ENCODE measurements around the gene OSBPL8. TPM values are rescaled to one million over a fixed set of nuclear protein-coding genes. Genes with fewer than 3 reads are reported as not detected.

Gene OSBPL8
- total RNA-seq, 4 donors from 2014 or later: 15.5 to 241 (median 29.4) TPM

- in situ Hi-C loops (cut with MboI; ENCODE audit: low pct_ligation_motif_present in 1 of 4, low pct_unique_long_range_greater_than_20kb in 1 of 4, low sequenced_read_pairs in 3 of 4): loop anchor here in 3 of 4 donors (25.0 kb wide), 2 partner anchors 100 to 475 kb away; partner anchors contain the start of gene NAP1L1 (in 2 of the 3)
- intact Hi-C loops (cut with DNase I; ENCODE audit: low total_unique reads): no loop called here
- WGBS, 2 donors (ENCODE audit: low coverage in 1 of 2): 64 to 80% methylated on average over 3 of the region's 3 CpGs
- H3K9me3 ChIP-seq: no peaks in the 10 kb centered on the region
- H3K4me3 ChIP-seq: no peak overlapping the region
- H3K36me3 ChIP-seq: no peaks in the 10 kb centered on the region
- H3K27me3 ChIP-seq: peaks cover 2% of the 10 kb centered on the region
- TF ChIP-seq POLR2A (IDR thresholded peaks at IDR 0.05) (no peak), POLR2AphosphoS5 (IDR thresholded peaks at IDR 0.05) (no peak), CTCF (IDR thresholded peaks at IDR 0.05) (no peak), EP300 (IDR thresholded peaks at IDR 0.05; ENCODE audit: low read depth) (no peak)
- peaks cover 4 to 20% (median 11%) of the 10 kb centered on the region in 4 donors for H3K4me1 ChIP-seq
- no peak overlapping the region for H3K27ac ChIP-seq
- no peak for DNase-seq
Observed at GRCh38 chr12:76562130-76562529, 2.6 kb upstream of the OSBPL8 start.

- WGBS, 2 donors (ENCODE audit: low coverage in 1 of 2): 17 to 27% methylated on average over 4 to 8 of the region's 8 CpGs
- intact Hi-C loops (cut with DNase I; ENCODE audit: low total_unique reads) (no loop called here), in situ Hi-C loops (cut with MboI; ENCODE audit: low pct_ligation_motif_present in 1 of 4, low pct_unique_long_range_greater_than_20kb in 1 of 4, low sequenced_read_pairs in 3 of 4) (loop anchor here in 3 of 4 donors (25.0 kb wide), 2 partner anchors 98 to 473 kb away; partner anchors contain the start of gene NAP1L1 (in 2 of the 3))
- Histone ChIP-seq H3K9me3 (no peaks in the 10 kb centered on the region), H3K4me1 (peaks cover 4 to 34% (median 13%) of the 10 kb centered on the region in 4 donors), H3K4me3 (peak overlapping the region; percentile 33 to 87 (median 84)), H3K27ac (peak overlapping the region; percentile 91 to 94 (median 92)), H3K27me3 (peaks cover 2% of the 10 kb centered on the region), H3K36me3 (no peaks in the 10 kb centered on the region)
- TF ChIP-seq CTCF (IDR thresholded peaks at IDR 0.05) (no peak), EP300 (IDR thresholded peaks at IDR 0.05; ENCODE audit: low read depth) (no peak), POLR2A (IDR thresholded peaks at IDR 0.05) (no peak), POLR2AphosphoS5 (IDR thresholded peaks at IDR 0.05) (no peak)
- no peak for DNase-seq
Observed at GRCh38 chr12:76560086-76560491, 518 bp upstream of the OSBPL8 start.

DNA sequence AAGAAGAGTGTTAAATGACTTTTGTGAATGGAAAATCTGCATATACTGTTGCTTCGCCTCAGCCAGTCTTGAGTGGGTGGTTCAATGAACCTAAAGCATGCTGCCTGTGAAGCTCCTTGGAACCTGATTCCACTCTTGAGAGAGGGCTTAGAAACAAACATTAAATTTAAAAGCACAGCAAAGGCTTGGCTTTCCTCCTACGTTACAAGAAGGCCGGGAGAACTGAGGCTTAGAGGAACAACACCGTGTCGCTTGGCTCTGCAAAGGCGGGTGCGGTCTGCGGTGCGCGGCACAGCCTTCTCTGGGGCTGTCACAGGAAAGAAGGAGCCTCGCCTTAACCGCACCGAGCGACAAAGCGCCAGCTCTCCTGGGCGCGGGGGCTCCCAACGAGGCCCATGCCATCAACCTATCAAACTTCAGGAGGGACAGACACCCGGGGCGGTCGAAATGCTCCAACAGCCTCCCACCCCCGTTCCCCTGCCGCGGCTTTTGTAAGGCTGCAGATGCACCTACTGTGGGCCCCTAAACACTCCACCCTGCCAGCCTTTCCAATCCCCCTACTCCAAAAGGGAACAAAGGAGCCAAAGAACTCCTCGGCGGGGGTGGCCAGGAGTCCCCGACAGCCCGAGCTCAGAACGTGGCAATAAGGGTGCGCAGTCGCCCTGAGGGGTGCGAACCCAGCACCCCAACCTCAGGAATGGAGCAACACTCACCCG lies 729 bp downstream of the OSBPL8 start:
- H3K4me3 ChIP-seq: peak overlapping the region; percentile 73 to 87 (median 84)
- in situ Hi-C loops (cut with MboI; ENCODE audit: low pct_ligation_motif_present in 1 of 4, low pct_unique_long_range_greater_than_20kb in 1 of 4, low sequenced_read_pairs in 3 of 4): loop anchor here in 3 of 4 donors (25.0 kb wide), 2 partner anchors 97 to 472 kb away; partner anchors contain the start of gene NAP1L1 (in 2 of the 3)
- H3K27ac ChIP-seq: peak overlapping the region; percentile 91 to 94 (median 92)
- TF ChIP-seq POLR2AphosphoS5 (IDR thresholded peaks at IDR 0.05): peak in 1 of 3 donors; percentile 34
- TF ChIP-seq POLR2A (IDR thresholded peaks at IDR 0.05): no peak
- peak; percentile 74 for DNase-seq
- H3K27me3 ChIP-seq: peaks cover 2% of the 10 kb centered on the region
- peaks cover 4 to 45% (median 13%) of the 10 kb centered on the region in 4 donors for H3K4me1 ChIP-seq
- no peaks in the 10 kb centered on the region for H3K9me3 ChIP-seq
- 1% methylated on average over 31 of the region's 33 CpGs; no CpG with 5 or more reads in 1 of the 2 donors for WGBS, 2 donors (ENCODE audit: low coverage in 1 of 2)
- intact Hi-C loops (cut with DNase I; ENCODE audit: low total_unique reads): no loop called here
- no peaks in the 10 kb centered on the region for H3K36me3 ChIP-seq

DNA sequence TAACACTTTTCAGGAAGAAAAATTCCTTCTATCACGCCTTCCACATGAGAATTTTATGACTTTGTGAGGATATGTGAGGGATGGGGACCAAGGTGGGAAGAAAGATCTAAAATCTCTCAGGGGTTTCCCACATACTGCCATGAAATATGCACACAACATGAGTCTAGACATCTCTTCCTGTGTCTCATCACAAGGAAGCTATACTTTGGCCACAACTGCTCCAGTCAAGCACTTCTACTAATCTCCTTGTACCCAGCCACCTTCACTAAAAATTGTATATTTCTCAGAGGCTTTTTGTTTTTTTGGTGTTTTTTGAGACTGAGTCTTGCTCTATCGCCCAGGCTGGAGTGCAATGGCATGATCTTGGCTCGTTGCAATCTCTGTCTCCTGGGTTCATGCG lies 3.2 kb downstream of the OSBPL8 start:
- Histone ChIP-seq H3K4me1 (peaks cover 4 to 45% (median 13%) of the 10 kb centered on the region in 4 donors), H3K9me3 (no peaks in the 10 kb centered on the region), H3K27me3 (peaks cover 1% of the 10 kb centered on the region), H3K27ac (no peak overlapping the region), H3K4me3 (no peak overlapping the region), H3K36me3 (no peaks in the 10 kb centered on the region)
- intact Hi-C loops (cut with DNase I; ENCODE audit: low total_unique reads) (no loop called here), in situ Hi-C loops (cut with MboI; ENCODE audit: low pct_ligation_motif_present in 1 of 4, low pct_unique_long_range_greater_than_20kb in 1 of 4, low sequenced_read_pairs in 3 of 4) (loop anchor here in 3 of 4 donors (25.0 kb wide), 2 partner anchors 94 to 469 kb away; partner anchors contain the start of gene NAP1L1 (in 2 of the 3))
- 93 to 100% methylated on average over 4 of the region's 4 CpGs for WGBS, 2 donors (ENCODE audit: low coverage in 1 of 2)
- DNase-seq: no peak
- no peak for TF ChIP-seq POLR2A (IDR thresholded peaks at IDR 0.05)
- TF ChIP-seq POLR2AphosphoS5 (IDR thresholded peaks at IDR 0.05): no peak
- TF ChIP-seq CTCF (IDR thresholded peaks at IDR 0.05): no peak
- no peak for TF ChIP-seq EP300 (IDR thresholded peaks at IDR 0.05; ENCODE audit: low read depth)

Measured in transverse colon (tissue), 4 donors.